Activated CD4-positive, alpha-beta T cell treated with anti-CD3 and anti-CD28 coated beads, Interleukin-2, amount 10 ng/mL, durations not matched to agents 7 days and 5 days (primary cell): ENCODE data around the gene FRMPD4. TPM values are rescaled to one million over a fixed set of nuclear protein-coding genes. Genes with fewer than 3 reads are reported as not detected.

ENCODE experiments used
- CTCF ChIA-PET: fragments of 350-600 bp; sonication (Branson Sonifier 250); formaldehyde crosslinking; loops from one replicate; lab custom pipeline; 2021; ENCODE audit warnings: antibody characterized with exemption; lab: Charles Lee
- POLR2A ChIA-PET: fragments of 350-600 bp; sonication (Branson Sonifier 250); formaldehyde crosslinking; loops from one replicate; lab custom pipeline; 2021; ENCODE audit warnings: antibody characterized with exemption; lab: Charles Lee
- DNase-seq: peaks from one replicate; pipeline ENCODE4 v3.0.0-alpha.2; 2020
- H3K27ac Mint-ChIP-seq: one replicate; pipeline ENCODE4 v1.8.0; 2021; ENCODE audit warnings: mild to moderate bottlenecking, moderate library complexity, mixed read lengths
- H3K27me3 Mint-ChIP-seq: one replicate; pipeline ENCODE4 v1.8.0; 2021; ENCODE audit warnings: mixed read lengths
- H3K36me3 Mint-ChIP-seq: one replicate; pipeline ENCODE4 v1.8.0; 2021; ENCODE audit warnings: low read depth, mixed read lengths
- H3K4me1 Mint-ChIP-seq: one replicate; pipeline ENCODE4 v1.8.0; 2021; ENCODE audit warnings: mixed read lengths
- H3K4me3 Mint-ChIP-seq: one replicate; pipeline ENCODE4 v1.8.0; 2021; ENCODE audit warnings: mild to moderate bottlenecking, moderate library complexity, mixed read lengths
- H3K9me3 Mint-ChIP-seq: one replicate; pipeline ENCODE4 v1.8.0; 2021; ENCODE audit warnings: mixed read lengths
- total RNA-seq, 2 experiments: library from RNA; stranded (reverse); gene quantifications; one replicate each; pipeline ENCODE4 v1.2.3, GENCODE V29; 2021

Gene FRMPD4
- total RNA-seq, 2 experiments from 2014 or later, result not detected

- H3K27me3 Mint-ChIP-seq, result no peaks in the 10 kb centered on the region
- H3K9me3 Mint-ChIP-seq, result no peaks in the 10 kb centered on the region
- H3K4me1 Mint-ChIP-seq, result no peaks in the 10 kb centered on the region
- POLR2A ChIA-PET, result no interaction called here
- H3K27ac Mint-ChIP-seq, result no peak overlapping the region
- H3K4me3 Mint-ChIP-seq, result no peak overlapping the region
- DNase-seq, result no peak
- CTCF ChIA-PET, result no interaction called here
- no peaks in the 10 kb centered on the region for H3K36me3 Mint-ChIP-seq
Observed at GRCh38 chrX:12229986-12230385, 91.7 kb downstream of the FRMPD4 start.

- Mint-ChIP-seq H3K27ac (no peak overlapping the region), H3K36me3 (no peaks in the 10 kb centered on the region), H3K4me3 (no peak overlapping the region), H3K9me3 (no peaks in the 10 kb centered on the region), H3K4me1 (no peaks in the 10 kb centered on the region), H3K27me3 (no peaks in the 10 kb centered on the region)
- POLR2A ChIA-PET, result no interaction called here
- no peak for DNase-seq
- CTCF ChIA-PET, result no interaction called here
Observed at GRCh38 chrX:12234534-12235329, 96.5 kb downstream of the FRMPD4 start.

GRCh38 chrX:12236156-12236555 lies 97.9 kb downstream of the FRMPD4 start:
- Mint-ChIP-seq H3K27ac (no peak overlapping the region), H3K36me3 (no peaks in the 10 kb centered on the region), H3K9me3 (no peaks in the 10 kb centered on the region), H3K27me3 (no peaks in the 10 kb centered on the region), H3K4me1 (no peaks in the 10 kb centered on the region), H3K4me3 (no peak overlapping the region)
- no peak for DNase-seq
- ChIA-PET CTCF (no interaction called here), POLR2A (no interaction called here)

GRCh38 chrX:12237131-12237530 lies 98.9 kb downstream of the FRMPD4 start:
- CTCF ChIA-PET, result no interaction called here
- H3K27me3 Mint-ChIP-seq, result no peaks in the 10 kb centered on the region

GRCh38 chrX:12237771-12238170 lies 99.5 kb downstream of the FRMPD4 start:
- no peak for DNase-seq
- POLR2A ChIA-PET, result no interaction called here
- H3K36me3 Mint-ChIP-seq, result no peaks in the 10 kb centered on the region

More at GRCh38 chrX:12237131-12237530, 98.9 kb downstream of the FRMPD4 start:
- Mint-ChIP-seq H3K4me1 (no peaks in the 10 kb centered on the region), H3K4me3 (no peak overlapping the region), H3K36me3 (no peaks in the 10 kb centered on the region), H3K27ac (no peak overlapping the region), H3K9me3 (no peaks in the 10 kb centered on the region)
- POLR2A ChIA-PET, result no interaction called here
- no peak for DNase-seq

GRCh38 chrX:12239356-12240082 lies 101.2 kb downstream of the FRMPD4 start:
- Mint-ChIP-seq H3K4me3 (no peak overlapping the region), H3K27me3 (no peaks in the 10 kb centered on the region), H3K36me3 (no peaks in the 10 kb centered on the region), H3K27ac (no peak overlapping the region), H3K9me3 (no peaks in the 10 kb centered on the region), H3K4me1 (no peaks in the 10 kb centered on the region)
- ChIA-PET POLR2A (no interaction called here), CTCF (no interaction called here)
- DNase-seq, result no peak

More at GRCh38 chrX:12237771-12238170, 99.5 kb downstream of the FRMPD4 start:
- Mint-ChIP-seq H3K27ac (no peak overlapping the region), H3K4me3 (no peak overlapping the region), H3K27me3 (no peaks in the 10 kb centered on the region), H3K9me3 (no peaks in the 10 kb centered on the region), H3K4me1 (no peaks in the 10 kb centered on the region)
- CTCF ChIA-PET, result no interaction called here

- H3K4me3 Mint-ChIP-seq, result no peak overlapping the region
- no peaks in the 10 kb centered on the region for H3K27me3 Mint-ChIP-seq
- ChIA-PET POLR2A (no interaction called here), CTCF (no interaction called here)
- no peaks in the 10 kb centered on the region for H3K36me3 Mint-ChIP-seq
- H3K4me1 Mint-ChIP-seq, result no peaks in the 10 kb centered on the region
- H3K27ac Mint-ChIP-seq, result no peak overlapping the region
- H3K9me3 Mint-ChIP-seq, result no peaks in the 10 kb centered on the region
- DNase-seq, result no peak
Observed at GRCh38 chrX:12240491-12240890, 102.2 kb downstream of the FRMPD4 start.

GRCh38 chrX:12241026-12241425 lies 102.8 kb downstream of the FRMPD4 start:
- no peak overlapping the region for H3K4me3 Mint-ChIP-seq
- no peaks in the 10 kb centered on the region for H3K9me3 Mint-ChIP-seq
- no peaks in the 10 kb centered on the region for H3K36me3 Mint-ChIP-seq
- ChIA-PET POLR2A (no interaction called here), CTCF (no interaction called here)
- H3K27me3 Mint-ChIP-seq, result no peaks in the 10 kb centered on the region
- H3K27ac Mint-ChIP-seq, result no peak overlapping the region
- no peaks in the 10 kb centered on the region for H3K4me1 Mint-ChIP-seq
- DNase-seq, result no peak

GRCh38 chrX:12245650-12246645 lies 107.7 kb downstream of the FRMPD4 start:
- H3K27me3 Mint-ChIP-seq, result no peaks in the 10 kb centered on the region
- H3K9me3 Mint-ChIP-seq, result no peaks in the 10 kb centered on the region
- CTCF ChIA-PET, result no interaction called here
- DNase-seq, result no peak
- no peaks in the 10 kb centered on the region for H3K4me1 Mint-ChIP-seq
- H3K27ac Mint-ChIP-seq, result no peak overlapping the region
- no peak overlapping the region for H3K4me3 Mint-ChIP-seq
- POLR2A ChIA-PET, result no interaction called here
- H3K36me3 Mint-ChIP-seq, result no peaks in the 10 kb centered on the region

- ChIA-PET CTCF (no interaction called here), POLR2A (no interaction called here)
- Mint-ChIP-seq H3K9me3 (no peaks in the 10 kb centered on the region), H3K36me3 (no peaks in the 10 kb centered on the region), H3K4me1 (no peaks in the 10 kb centered on the region), H3K27ac (no peak overlapping the region), H3K27me3 (no peaks in the 10 kb centered on the region), H3K4me3 (no peak overlapping the region)
- DNase-seq, result no peak
Observed at GRCh38 chrX:12249997-12250396, 111.7 kb downstream of the FRMPD4 start.

- CTCF ChIA-PET, result no interaction called here
- POLR2A ChIA-PET, result no interaction called here
- H3K4me3 Mint-ChIP-seq, result no peak overlapping the region
Observed at GRCh38 chrX:12263211-12263610, 124.9 kb downstream of the FRMPD4 start.

GRCh38 chrX:12269484-12269883 lies 131.2 kb downstream of the FRMPD4 start:
- no peak for DNase-seq
- ChIA-PET CTCF (no interaction called here), POLR2A (no interaction called here)
- H3K27me3 Mint-ChIP-seq, result no peaks in the 10 kb centered on the region
- no peak overlapping the region for H3K4me3 Mint-ChIP-seq
- H3K36me3 Mint-ChIP-seq, result no peaks in the 10 kb centered on the region
- no peak overlapping the region for H3K27ac Mint-ChIP-seq
- H3K4me1 Mint-ChIP-seq, result no peaks in the 10 kb centered on the region
- no peaks in the 10 kb centered on the region for H3K9me3 Mint-ChIP-seq

More at GRCh38 chrX:12263211-12263610, 124.9 kb downstream of the FRMPD4 start:
- Mint-ChIP-seq H3K4me1 (no peaks in the 10 kb centered on the region), H3K27ac (no peak overlapping the region), H3K9me3 (no peaks in the 10 kb centered on the region), H3K36me3 (no peaks in the 10 kb centered on the region), H3K27me3 (no peaks in the 10 kb centered on the region)
- DNase-seq, result no peak
